NK-92 treated with Interleukin-12 subunit alpha and Interleukin-12 subunit beta, amount 100 ng/mL, for 24 hours (cell line): ENCODE data around the gene XXYLT1.
"Not testable (repeated sequence)": the region's sequence is repeated elsewhere in the genome, so short reads cannot be mapped to it uniquely, and the experiment has no call there.

Experiments used
- DNase-seq: peaks from one replicate; lab custom pipeline; 2025; lab: John Stamatoyannopoulos, UW

Gene XXYLT1

GRCh38 chr3:195226900-195227447 lies 44.0 kb downstream of the XXYLT1 start:
- DNase-seq = no peak

DNA sequence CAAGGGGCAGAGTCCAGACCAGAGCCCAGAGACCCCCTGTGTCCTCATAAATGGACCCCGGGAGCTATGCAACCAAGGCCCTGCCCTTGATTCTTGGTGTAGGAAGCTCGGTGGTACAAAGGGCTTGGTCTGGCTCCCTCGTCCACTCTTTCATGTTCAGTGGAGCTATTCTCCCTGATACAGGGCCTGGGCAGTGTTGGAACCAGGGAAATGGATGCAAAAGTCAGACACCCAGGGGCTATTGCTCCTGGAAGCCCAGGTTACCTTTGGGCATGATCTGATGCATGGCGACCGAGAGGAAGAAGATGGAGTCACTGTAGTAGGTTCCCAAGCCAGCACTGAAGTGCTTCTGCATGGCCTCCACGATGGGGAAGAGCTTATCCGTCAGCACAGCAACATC lies 44.5 kb downstream of the XXYLT1 start:
- no peak for DNase-seq

- no peak for DNase-seq
Observed at GRCh38 chr3:195224980-195225580, 45.9 kb downstream of the XXYLT1 start.

DNA sequence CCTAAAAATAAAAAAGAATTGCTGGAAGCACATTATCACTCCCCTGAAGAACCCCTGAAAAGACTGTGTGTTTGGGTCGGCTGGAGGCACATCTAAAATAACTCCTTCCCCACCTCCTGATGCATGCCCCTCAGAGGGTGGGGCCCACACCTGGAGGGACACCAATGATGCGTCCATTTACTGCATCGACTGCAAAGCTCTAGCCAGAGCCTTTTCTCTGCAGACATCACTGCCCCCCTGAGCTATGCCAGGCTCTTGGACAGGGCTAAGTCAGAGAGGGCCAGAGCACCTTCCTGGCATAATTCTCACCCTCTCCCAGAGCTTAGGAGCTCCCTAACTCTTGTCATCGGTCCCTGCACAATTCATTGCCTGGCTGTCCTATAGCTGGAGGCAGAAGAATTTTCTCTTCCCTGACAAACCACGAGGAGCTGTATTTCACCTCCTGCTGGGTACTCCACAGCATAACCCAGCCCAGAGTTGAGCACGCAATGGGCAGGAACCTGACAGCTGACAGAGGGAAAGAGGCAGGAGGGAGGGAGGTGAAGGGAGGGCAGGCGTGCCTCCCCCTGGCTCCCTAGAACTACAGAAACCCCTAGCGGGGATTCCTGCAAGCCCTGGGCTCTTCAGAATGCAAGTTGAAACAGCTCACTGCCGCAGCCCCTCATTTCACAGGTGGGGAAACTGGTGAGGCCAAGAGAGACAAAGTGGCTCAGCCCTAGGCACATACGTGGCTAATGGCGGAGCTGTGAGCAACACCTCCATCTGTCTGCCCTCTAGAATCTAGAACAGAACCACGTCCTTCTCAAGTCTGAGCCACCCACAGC lies 46.6 kb downstream of the XXYLT1 start:
- DNase-seq = no peak

GRCh38 chr3:195221876-195222617 lies 48.9 kb downstream of the XXYLT1 start:
- no peak for DNase-seq

- DNase-seq = no peak
Observed at GRCh38 chr3:195221015-195221853, 49.7 kb downstream of the XXYLT1 start.

- DNase-seq = no peak
Observed at GRCh38 chr3:195219351-195220230, 51.4 kb downstream of the XXYLT1 start.

- DNase-seq = not testable (repeated sequence)
Observed at GRCh38 chr3:195218331-195218730, 52.6 kb downstream of the XXYLT1 start.

DNA sequence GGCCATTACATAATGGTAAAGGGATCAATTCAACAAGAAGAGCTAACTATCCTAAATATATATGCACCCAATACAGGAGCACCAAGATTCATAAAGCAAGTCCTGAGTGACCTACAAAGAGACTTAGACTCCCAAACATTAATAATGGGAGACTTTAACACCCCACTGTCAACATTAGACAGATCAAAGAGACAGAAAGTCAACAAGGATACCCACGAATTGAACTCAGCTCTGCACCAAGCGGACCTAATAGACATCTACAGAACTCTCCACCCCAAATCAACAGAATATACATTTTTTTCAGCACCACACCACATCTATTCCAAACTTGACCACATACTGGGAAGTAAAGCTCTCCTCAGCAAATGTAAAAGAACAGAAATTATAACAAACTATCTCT lies 55.4 kb downstream of the XXYLT1 start:
- DNase-seq = not testable (repeated sequence)

DNA sequence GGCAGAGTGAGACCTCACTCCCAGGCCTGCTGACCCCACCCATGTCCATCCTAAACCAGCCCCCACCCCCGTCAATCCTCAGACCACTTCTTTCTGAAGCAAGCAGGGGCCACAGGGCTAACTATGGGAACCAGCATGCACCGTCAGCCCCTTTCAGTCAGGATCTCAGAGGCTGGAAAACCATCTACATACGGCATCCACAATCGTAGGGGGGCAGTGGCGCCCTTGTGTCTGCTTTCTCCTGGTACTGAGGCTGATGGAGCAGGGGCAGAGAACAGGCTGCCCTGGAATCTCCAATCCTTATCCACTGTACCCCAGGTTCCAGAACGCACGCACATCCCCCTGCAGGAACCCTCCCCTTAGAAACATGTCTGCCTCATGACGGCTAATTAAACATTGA lies 56.6 kb downstream of the XXYLT1 start:
- DNase-seq = no peak

GRCh38 chr3:195213639-195214315 lies 57.2 kb downstream of the XXYLT1 start:
- DNase-seq = no peak

- no peak for DNase-seq
Observed at GRCh38 chr3:195212749-195213375, 58.1 kb downstream of the XXYLT1 start.

DNA sequence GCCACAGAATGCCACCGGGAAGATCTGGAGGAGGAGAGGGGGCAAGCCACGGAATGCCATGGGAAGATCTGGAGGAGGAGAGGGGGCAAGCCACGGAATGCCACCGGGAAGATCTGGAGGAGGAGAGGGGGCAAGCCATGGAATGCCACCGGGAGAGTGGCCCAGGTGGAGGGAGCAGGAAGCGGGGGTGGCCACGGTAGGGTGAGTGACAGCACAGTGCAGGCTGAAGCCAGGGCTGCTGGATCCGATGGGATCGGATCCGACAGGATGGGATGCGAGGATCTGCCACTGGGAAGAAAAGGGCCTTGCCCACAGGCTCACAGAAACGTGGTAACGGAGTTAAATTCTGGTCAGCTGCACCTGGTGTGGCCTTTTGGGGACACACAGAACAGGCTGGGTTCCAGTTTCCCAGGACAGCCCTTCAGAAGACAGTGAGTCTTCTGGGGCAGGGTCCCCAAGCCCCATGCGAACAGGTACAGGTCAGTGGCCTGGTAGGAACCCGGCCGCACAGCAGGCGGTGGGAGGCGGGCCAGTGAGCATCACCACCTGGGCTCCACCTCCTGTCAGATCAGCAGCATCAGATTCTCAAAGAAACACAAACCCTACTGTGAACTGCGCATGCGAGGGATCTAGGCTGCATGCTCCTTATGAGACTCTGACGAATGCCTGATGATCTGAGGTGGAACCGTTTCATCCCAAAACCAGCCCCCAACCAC lies 58.8 kb downstream of the XXYLT1 start:
- DNase-seq = no peak

- no peak for DNase-seq
Observed at GRCh38 chr3:195210266-195210973, 60.5 kb downstream of the XXYLT1 start.

DNA sequence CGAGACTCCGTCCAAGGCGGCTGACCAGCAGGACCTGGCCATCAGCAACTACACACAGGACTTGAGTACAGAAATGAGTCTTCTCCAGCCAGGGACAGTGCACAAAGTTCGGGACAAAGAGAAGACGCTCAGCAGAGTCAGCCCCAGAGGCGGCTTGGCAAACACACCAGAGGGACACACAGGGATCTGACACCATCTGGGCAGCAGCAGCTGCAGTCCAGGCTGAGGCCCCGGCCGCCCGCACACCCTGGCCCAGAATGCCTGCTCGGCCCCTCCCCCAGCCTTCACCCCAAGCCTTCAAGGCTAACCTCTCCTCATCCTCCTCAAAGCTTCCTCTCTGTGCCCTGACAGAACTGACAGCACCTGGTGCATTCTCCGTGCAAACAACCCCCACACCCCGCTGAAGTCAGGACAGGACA lies 61.1 kb downstream of the XXYLT1 start:
- no peak for DNase-seq

- DNase-seq = no peak
Observed at GRCh38 chr3:195209083-195209846, 61.7 kb downstream of the XXYLT1 start.

GRCh38 chr3:195208631-195209030 lies 62.3 kb downstream of the XXYLT1 start:
- no peak for DNase-seq

- DNase-seq = no peak
Observed at GRCh38 chr3:195208183-195208582, 62.8 kb downstream of the XXYLT1 start.
